ENCODE measurements around the gene BIRC3. TPM values are rescaled to one million over a fixed set of nuclear protein-coding genes. Genes with fewer than 3 reads are reported as not detected.
"Not testable (repeated sequence)": the region's sequence is repeated elsewhere in the genome, so short reads cannot be mapped to it uniquely, and the experiment has no call there.

Gene BIRC3
- total RNA-seq, 1 donor from 2014 or later: 22.3 TPM

- intact Hi-C loops (cut with DNase I): no loop called here
- no peak for ATAC-seq
- no peak for DNase-seq (ENCODE audit: low spot score)
These were observed 39.8 kb downstream of the BIRC3 start for GRCh38 chr11:102357116-102357515.

GRCh38 chr11:102359372-102359771, 42.1 kb downstream of the BIRC3 start:
- DNase-seq (ENCODE audit: low spot score) (no peak), ATAC-seq (no peak)
- intact Hi-C loops (cut with DNase I): no loop called here

GRCh38 chr11:102360681-102361080, 43.4 kb downstream of the BIRC3 start:
- ATAC-seq (no peak), DNase-seq (ENCODE audit: low spot score) (no peak)
- intact Hi-C loops (cut with DNase I): no loop called here

GRCh38 chr11:102361086-102362031, 44.1 kb downstream of the BIRC3 start:
- ATAC-seq (no peak), DNase-seq (ENCODE audit: low spot score) (no peak)
- intact Hi-C loops (cut with DNase I): no loop called here

- ATAC-seq: no peak
These were observed 47.7 kb downstream of the BIRC3 start for GRCh38 chr11:102364991-102365390.

GRCh38 chr11:102367364-102367763, 50.1 kb downstream of the BIRC3 start:
- DNase-seq (ENCODE audit: low spot score): no peak
- ATAC-seq: no peak
- intact Hi-C loops (cut with DNase I): no loop called here

More at GRCh38 chr11:102364991-102365390, 47.7 kb downstream of the BIRC3 start:
- intact Hi-C loops (cut with DNase I): no loop called here
- no peak for DNase-seq (ENCODE audit: low spot score)

GRCh38 chr11:102368472-102368871, 51.2 kb downstream of the BIRC3 start:
- intact Hi-C loops (cut with DNase I): no loop called here
- ATAC-seq (no peak), DNase-seq (ENCODE audit: low spot score) (no peak)

GRCh38 chr11:102374633-102375424, 57.5 kb downstream of the BIRC3 start:
- intact Hi-C loops (cut with DNase I); DNase-seq (ENCODE audit: low spot score); ATAC-seq: not testable (repeated sequence)

GRCh38 chr11:102375720-102376399, 58.6 kb downstream of the BIRC3 start:
- intact Hi-C loops (cut with DNase I): no loop called here
- no peak for DNase-seq (ENCODE audit: low spot score)
- ATAC-seq: no peak

GRCh38 chr11:102377891-102378290, 60.6 kb downstream of the BIRC3 start:
- DNase-seq (ENCODE audit: low spot score): no peak
- intact Hi-C loops (cut with DNase I): no loop called here
- ATAC-seq: no peak

- no peak for ATAC-seq
- intact Hi-C loops (cut with DNase I): no loop called here
- DNase-seq (ENCODE audit: low spot score): no peak
These were observed 61.5 kb downstream of the BIRC3 start for GRCh38 chr11:102378818-102379217.

GRCh38 chr11:102382384-102382783, 65.1 kb downstream of the BIRC3 start:
- intact Hi-C loops (cut with DNase I): no loop called here
- ATAC-seq (no peak), DNase-seq (ENCODE audit: low spot score) (no peak)

- DNase-seq (ENCODE audit: low spot score): no peak
- intact Hi-C loops (cut with DNase I): no loop called here
- ATAC-seq: peak; percentile 53
These were observed 66.6 kb downstream of the BIRC3 start for GRCh38 chr11:102383839-102384238.

GRCh38 chr11:102384419-102385079, 67.3 kb downstream of the BIRC3 start:
- DNase-seq (ENCODE audit: low spot score) (no peak), ATAC-seq (no peak)
- intact Hi-C loops (cut with DNase I): no loop called here

- DNase-seq (ENCODE audit: low spot score): no peak
- intact Hi-C loops (cut with DNase I): no loop called here
- no peak for ATAC-seq
These were observed 68.1 kb downstream of the BIRC3 start for GRCh38 chr11:102385085-102386007.

GRCh38 chr11:102386136-102386734, 69.0 kb downstream of the BIRC3 start:
- intact Hi-C loops (cut with DNase I): no loop called here
- DNase-seq (ENCODE audit: low spot score): no peak
- no peak for ATAC-seq

- ATAC-seq (no peak), DNase-seq (ENCODE audit: low spot score) (no peak)
- intact Hi-C loops (cut with DNase I): no loop called here
These were observed 69.9 kb downstream of the BIRC3 start for GRCh38 chr11:102387043-102387781.

Measured in sciatic nerve (tissue), 2 donors.